Parathyroid adenoma (tissue), 2 donors: ENCODE measurements around the gene CFAP54.

Experiments
- H2AFZ ChIP-seq: fragments of 300-600 bp; sonication (generic); one replicate; pipeline ENCODE4 v1.7.0; 2017; ENCODE audit warnings: antibody characterized with exemption, mild to moderate bottlenecking
- H3K27ac ChIP-seq: fragments of 300-600 bp; sonication (generic); one replicate; pipeline ENCODE4 v1.7.0; 2017
- H3K27me3 ChIP-seq: fragments of 300-600 bp; sonication (generic); one replicate; pipeline ENCODE4 v1.7.0; 2017; ENCODE audit warnings: low read length; ENCODE audit not compliant: control insufficient read depth, insufficient read depth
- H3K36me3 ChIP-seq: fragments of 300-600 bp; sonication (generic); one replicate; pipeline ENCODE4 v1.7.0; 2017; ENCODE audit warnings: low read length; ENCODE audit not compliant: control insufficient read depth, insufficient read depth
- H3K4me1 ChIP-seq: fragments of 300-600 bp; sonication (generic); one replicate; pipeline ENCODE4 v1.7.0; 2017; ENCODE audit warnings: control low read depth
- H3K4me2 ChIP-seq: fragments of 300-600 bp; sonication (generic); one replicate; pipeline ENCODE4 v1.7.0; 2017; ENCODE audit warnings: low read length
- H3K4me3 ChIP-seq: fragments of 300-600 bp; sonication (generic); one replicate; pipeline ENCODE4 v1.7.0; 2017; ENCODE audit warnings: low read depth, low read length
- H3K79me2 ChIP-seq: fragments of 300-600 bp; sonication (generic); one replicate; pipeline ENCODE4 v1.7.0; 2017; ENCODE audit warnings: control low read depth
- H3K9ac ChIP-seq: fragments of 300-600 bp; sonication (generic); one replicate; pipeline ENCODE4 v1.7.0; 2017; ENCODE audit warnings: mild to moderate bottlenecking
- H3K9me3 ChIP-seq: fragments of 300-600 bp; sonication (generic); one replicate; pipeline ENCODE4 v1.7.0; 2017; ENCODE audit warnings: low read length; ENCODE audit not compliant: control insufficient read depth
- CTCF ChIP-seq: fragments of 300-600 bp; sonication (generic); IDR thresholded peaks from one replicate; pipeline ENCODE4 v1.7.0; 2017; ENCODE audit warnings: antibody characterized with exemption, mild to moderate bottlenecking
- donor health status: primary hyperparathyroidism.

The CFAP54 gene

DNA sequence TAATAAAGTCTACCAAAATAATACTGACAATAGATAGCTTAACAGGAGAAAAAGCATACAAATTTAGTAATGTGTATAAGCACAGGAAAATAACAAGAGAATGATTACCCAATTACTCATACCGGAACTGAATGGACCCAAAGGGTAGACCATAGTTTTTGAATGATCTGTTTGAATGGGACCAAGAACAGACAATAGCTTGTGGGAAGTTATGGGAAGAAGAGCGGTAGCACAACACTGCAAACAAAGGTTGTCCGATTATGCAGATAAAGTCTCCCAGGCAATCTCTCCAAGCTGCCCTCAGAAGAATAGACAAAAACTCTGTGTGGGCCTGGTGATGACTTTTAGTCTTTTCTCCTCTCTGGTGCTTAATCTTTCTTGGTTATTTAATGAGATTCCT, 321.1 kb downstream of the CFAP54 start:
- Histone ChIP-seq H3K27ac (no peak overlapping the region), H3K36me3 (no peaks in the 10 kb centered on the region), H3K4me3 (no peak overlapping the region), H3K4me1 (no peaks in the 10 kb centered on the region), H3K9ac (no peak overlapping the region), H3K79me2 (no peaks in the 10 kb centered on the region), H3K27me3 (no peaks in the 10 kb centered on the region), H2AFZ (no peak overlapping the region), H3K9me3 (no peaks in the 10 kb centered on the region), H3K4me2 (no peak overlapping the region)
- TF ChIP-seq CTCF, result no peak

DNA sequence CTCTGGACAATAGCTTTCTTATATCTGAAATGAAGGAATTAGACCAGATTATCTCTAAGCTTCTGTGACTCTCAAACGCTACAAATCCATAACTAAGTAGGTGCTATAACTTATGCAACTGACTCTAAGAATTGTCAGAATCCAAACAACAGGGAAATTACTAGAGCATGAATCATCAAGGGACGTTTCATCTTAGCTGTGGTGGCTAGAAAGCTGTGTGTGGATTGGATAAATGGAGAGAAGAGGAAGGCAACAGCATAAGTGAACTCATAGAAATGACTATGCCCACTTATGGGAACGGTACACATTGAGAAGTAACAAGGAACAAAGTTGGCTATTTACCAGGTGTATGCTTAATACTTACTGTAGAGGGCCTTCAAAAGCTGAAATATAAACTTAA, 321.7 kb downstream of the CFAP54 start:
- Histone ChIP-seq H3K4me2 (no peak overlapping the region), H3K9ac (no peak overlapping the region), H3K36me3 (no peaks in the 10 kb centered on the region), H3K27ac (no peak overlapping the region), H3K4me3 (no peak overlapping the region), H2AFZ (no peak overlapping the region), H3K9me3 (no peaks in the 10 kb centered on the region), H3K4me1 (no peaks in the 10 kb centered on the region), H3K27me3 (no peaks in the 10 kb centered on the region), H3K79me2 (no peaks in the 10 kb centered on the region)
- no peak for TF ChIP-seq CTCF

DNA sequence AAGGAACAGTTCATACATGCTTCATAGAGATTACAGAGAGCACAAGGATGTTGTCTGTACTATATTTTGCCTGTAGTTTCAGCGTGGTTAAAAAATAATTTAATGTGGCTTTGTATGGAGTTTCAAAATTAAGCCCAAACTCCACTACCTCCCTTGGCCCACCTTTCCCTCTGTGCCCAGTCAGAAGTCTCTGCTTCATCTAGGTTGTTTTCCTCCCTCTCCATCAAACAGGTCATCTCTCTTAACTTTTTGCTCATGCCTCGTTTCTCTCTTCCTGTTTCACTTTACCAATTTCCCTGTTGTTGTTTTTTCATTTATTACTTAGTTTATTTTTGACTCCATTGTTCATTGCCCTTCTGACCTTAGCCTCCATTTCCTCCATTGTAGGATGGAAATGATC, 322.8 kb downstream of the CFAP54 start:
- Histone ChIP-seq H3K9ac (no peak overlapping the region), H3K36me3 (no peaks in the 10 kb centered on the region), H3K27ac (no peak overlapping the region), H2AFZ (no peak overlapping the region), H3K27me3 (no peaks in the 10 kb centered on the region), H3K9me3 (no peaks in the 10 kb centered on the region), H3K4me2 (no peak overlapping the region), H3K79me2 (no peaks in the 10 kb centered on the region), H3K4me3 (no peak overlapping the region), H3K4me1 (no peaks in the 10 kb centered on the region)
- no peak for TF ChIP-seq CTCF

DNA sequence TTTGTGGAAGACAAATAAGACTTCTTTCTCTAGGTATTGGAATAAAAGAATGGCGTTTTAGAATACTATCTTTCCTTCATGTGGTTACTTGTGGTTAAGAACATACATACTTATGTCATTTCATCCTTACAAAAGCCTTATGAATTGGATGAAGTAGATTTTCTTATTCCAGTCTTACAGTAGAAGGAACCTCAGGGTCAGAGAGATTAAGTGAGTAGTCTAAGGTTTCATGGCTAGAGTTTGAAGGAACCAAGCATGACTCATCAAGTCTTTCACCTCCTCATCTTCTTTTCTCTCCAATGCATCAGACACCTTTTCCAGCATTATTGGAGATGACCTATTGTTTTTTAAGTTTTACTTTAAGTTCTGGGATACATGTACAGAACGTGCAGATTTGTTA, 324.8 kb downstream of the CFAP54 start:
- Histone ChIP-seq H3K27me3 (no peaks in the 10 kb centered on the region), H3K36me3 (no peaks in the 10 kb centered on the region), H3K4me2 (no peak overlapping the region), H3K4me1 (no peaks in the 10 kb centered on the region), H3K79me2 (no peaks in the 10 kb centered on the region), H3K27ac (no peak overlapping the region), H2AFZ (no peak overlapping the region), H3K4me3 (no peak overlapping the region), H3K9ac (no peak overlapping the region), H3K9me3 (no peaks in the 10 kb centered on the region)
- TF ChIP-seq CTCF, result no peak

GRCh38 chr12:96821592-96821991, 332.2 kb downstream of the CFAP54 start:
- Histone ChIP-seq H2AFZ (no peak overlapping the region), H3K27ac (no peak overlapping the region), H3K4me3 (no peak overlapping the region), H3K4me2 (no peak overlapping the region), H3K9ac (no peak overlapping the region), H3K79me2 (no peaks in the 10 kb centered on the region), H3K4me1 (no peaks in the 10 kb centered on the region), H3K27me3 (no peaks in the 10 kb centered on the region), H3K36me3 (no peaks in the 10 kb centered on the region), H3K9me3 (no peaks in the 10 kb centered on the region)
- no peak for TF ChIP-seq CTCF
